Progenitor cell of endocrine pancreas (in vitro differentiated cells): ENCODE measurements around the gene CTNNA2. TPM values are rescaled to one million over a fixed set of nuclear protein-coding genes. Genes with fewer than 3 reads are reported as not detected.

Source experiments
- DNase-seq: peaks from one replicate; pipeline ENCODE4 v3.0.0; 2021; ENCODE audit warnings: low spot score; ENCODE audit not compliant: unreplicated experiment
- H3K27ac Mint-ChIP-seq: 2 replicates; pipeline ENCODE4 v1.8.0; 2021; ENCODE audit warnings: mild to moderate bottlenecking, moderate library complexity, mixed read lengths
- H3K27me3 Mint-ChIP-seq: 2 replicates; pipeline ENCODE4 v1.8.0; 2021; ENCODE audit warnings: mixed read lengths
- H3K36me3 Mint-ChIP-seq: 2 replicates; pipeline ENCODE4 v1.8.0; 2022; ENCODE audit warnings: mixed read lengths; ENCODE audit not compliant: insufficient read depth
- H3K4me1 Mint-ChIP-seq: 2 replicates; pipeline ENCODE4 v1.8.0; 2021; ENCODE audit warnings: low read depth, mixed read lengths
- H3K4me3 Mint-ChIP-seq: 2 replicates; pipeline ENCODE4 v1.8.0; 2021; ENCODE audit warnings: low read depth, mild to moderate bottlenecking, moderate library complexity, mixed read lengths
- H3K9me3 Mint-ChIP-seq: 2 replicates; pipeline ENCODE4 v1.8.0; 2021; ENCODE audit warnings: low read depth, mixed read lengths
- total RNA-seq: library from RNA; stranded (reverse); gene quantifications from 2 replicates; pipeline ENCODE4 v1.2.1, GENCODE V29; 2021
- TF ChIP-seq, protein P1 (sequence below): fragments of 200-600 bp; sonication (generic); IDR thresholded peaks from one replicate; pipeline ENCODE4 v1.5.0; 2021; ENCODE audit warnings: antibody characterized with exemption, mild to moderate bottlenecking; ENCODE audit not compliant: unreplicated experiment

Gene CTNNA2
- total RNA-seq, 1 donor from 2014 or later, result 10.2 TPM

DNA sequence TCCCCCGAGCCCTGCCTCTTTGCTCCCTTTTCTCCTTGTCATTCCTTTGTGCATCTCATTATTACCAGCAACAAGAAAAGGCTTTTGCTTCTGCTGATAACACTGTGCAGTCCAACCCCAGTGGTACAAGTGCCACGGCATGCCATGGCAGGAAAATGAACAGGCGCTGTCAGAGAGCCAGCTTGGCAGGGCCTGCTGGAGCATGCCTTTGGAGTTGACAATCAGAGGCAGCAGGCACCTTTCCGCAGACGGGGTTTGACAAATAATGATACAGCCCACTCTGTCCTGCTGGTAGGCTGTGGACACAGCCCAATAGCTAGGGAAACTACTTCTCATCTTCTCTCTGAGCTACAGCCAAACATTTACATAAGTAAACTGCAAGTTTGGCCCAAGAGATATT lies 1035.6 kb downstream of the CTNNA2 start:
- TF ChIP-seq, protein P1, sequence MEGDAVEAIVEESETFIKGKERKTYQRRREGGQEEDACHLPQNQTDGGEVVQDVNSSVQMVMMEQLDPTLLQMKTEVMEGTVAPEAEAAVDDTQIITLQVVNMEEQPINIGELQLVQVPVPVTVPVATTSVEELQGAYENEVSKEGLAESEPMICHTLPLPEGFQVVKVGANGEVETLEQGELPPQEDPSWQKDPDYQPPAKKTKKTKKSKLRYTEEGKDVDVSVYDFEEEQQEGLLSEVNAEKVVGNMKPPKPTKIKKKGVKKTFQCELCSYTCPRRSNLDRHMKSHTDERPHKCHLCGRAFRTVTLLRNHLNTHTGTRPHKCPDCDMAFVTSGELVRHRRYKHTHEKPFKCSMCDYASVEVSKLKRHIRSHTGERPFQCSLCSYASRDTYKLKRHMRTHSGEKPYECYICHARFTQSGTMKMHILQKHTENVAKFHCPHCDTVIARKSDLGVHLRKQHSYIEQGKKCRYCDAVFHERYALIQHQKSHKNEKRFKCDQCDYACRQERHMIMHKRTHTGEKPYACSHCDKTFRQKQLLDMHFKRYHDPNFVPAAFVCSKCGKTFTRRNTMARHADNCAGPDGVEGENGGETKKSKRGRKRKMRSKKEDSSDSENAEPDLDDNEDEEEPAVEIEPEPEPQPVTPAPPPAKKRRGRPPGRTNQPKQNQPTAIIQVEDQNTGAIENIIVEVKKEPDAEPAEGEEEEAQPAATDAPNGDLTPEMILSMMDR, result no peak
- H3K4me1 Mint-ChIP-seq, result no peaks in the 10 kb centered on the region
- H3K36me3 Mint-ChIP-seq, result no peaks in the 10 kb centered on the region
- H3K27me3 Mint-ChIP-seq, result no peaks in the 10 kb centered on the region
- no peaks in the 10 kb centered on the region for H3K9me3 Mint-ChIP-seq
- H3K4me3 Mint-ChIP-seq, result no peak overlapping the region
- DNase-seq, result no peak
- H3K27ac Mint-ChIP-seq, result no peak overlapping the region

DNA sequence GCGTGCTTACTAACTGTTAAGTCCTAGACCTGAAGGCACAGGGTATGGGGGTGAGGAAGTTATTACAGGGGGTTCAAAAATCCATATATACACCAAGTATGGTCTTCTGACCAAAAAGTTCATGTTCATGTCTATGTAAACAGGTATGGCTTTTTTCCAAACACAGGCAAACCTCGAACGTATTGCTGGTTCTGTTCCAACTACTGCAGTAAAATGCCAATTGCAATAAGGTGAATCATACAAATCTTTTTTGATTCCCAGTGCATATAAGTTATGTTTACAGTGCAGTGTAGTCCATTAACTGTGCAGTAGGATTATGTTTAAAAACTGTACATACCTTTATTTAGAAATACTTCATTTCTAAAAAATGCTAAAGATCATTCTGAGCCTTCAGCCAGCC lies 1037.0 kb downstream of the CTNNA2 start:
- TF ChIP-seq, protein P1, result no peak
- H3K36me3 Mint-ChIP-seq, result no peaks in the 10 kb centered on the region
- H3K4me3 Mint-ChIP-seq, result no peak overlapping the region
- DNase-seq, result no peak
- no peaks in the 10 kb centered on the region for H3K9me3 Mint-ChIP-seq
- H3K4me1 Mint-ChIP-seq, result no peaks in the 10 kb centered on the region
- no peak overlapping the region for H3K27ac Mint-ChIP-seq
- no peaks in the 10 kb centered on the region for H3K27me3 Mint-ChIP-seq

DNA sequence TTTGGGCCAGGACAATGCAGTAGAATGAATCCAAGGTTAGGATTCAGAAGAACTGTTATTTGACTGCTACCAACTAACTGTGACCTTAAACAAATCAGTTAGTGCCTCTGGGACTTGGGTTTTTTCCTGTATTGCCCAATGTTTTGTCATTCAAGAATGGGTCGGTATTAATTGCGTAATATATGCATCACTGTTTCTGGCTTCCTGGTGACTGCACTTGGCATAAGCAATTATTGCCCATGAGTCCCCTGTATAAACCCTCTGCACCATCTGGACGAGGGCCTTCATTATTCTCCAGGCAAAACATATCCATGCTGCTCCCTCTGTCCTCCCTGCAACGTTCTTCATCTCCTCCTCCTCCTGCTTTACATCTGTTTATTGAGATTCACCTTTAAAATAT lies 1047.5 kb downstream of the CTNNA2 start:
- Mint-ChIP-seq H3K4me3 (no peak overlapping the region), H3K9me3 (no peaks in the 10 kb centered on the region), H3K36me3 (no peaks in the 10 kb centered on the region), H3K4me1 (peaks cover 2% of the 10 kb centered on the region), H3K27me3 (no peaks in the 10 kb centered on the region), H3K27ac (no peak overlapping the region)
- DNase-seq, result no peak
- TF ChIP-seq, protein P1, result no peak

DNA sequence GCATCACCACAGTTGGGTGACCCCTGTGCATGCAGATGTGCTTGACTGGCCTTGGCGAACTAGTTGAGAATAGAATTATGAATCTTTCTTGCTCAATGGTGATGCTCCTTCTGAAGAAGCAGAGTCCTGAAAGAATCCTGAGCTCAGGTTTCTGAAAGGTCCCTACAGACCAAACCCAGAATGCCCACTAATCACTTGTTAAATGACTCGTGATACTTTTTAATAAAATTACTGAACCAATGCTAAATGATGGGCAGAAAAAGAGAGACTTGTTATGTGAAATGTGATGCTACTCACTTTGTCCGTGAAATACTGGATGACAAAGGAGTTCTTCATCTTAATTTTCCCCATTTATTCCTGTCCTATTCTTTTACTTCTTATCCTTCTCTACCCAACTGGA lies 1055.2 kb downstream of the CTNNA2 start:
- Mint-ChIP-seq H3K27me3 (no peaks in the 10 kb centered on the region), H3K27ac (no peak overlapping the region), H3K4me3 (no peak overlapping the region), H3K9me3 (no peaks in the 10 kb centered on the region), H3K4me1 (peaks cover 2% of the 10 kb centered on the region), H3K36me3 (no peaks in the 10 kb centered on the region)
- DNase-seq, result no peak
- TF ChIP-seq, protein P1, result no peak

DNA sequence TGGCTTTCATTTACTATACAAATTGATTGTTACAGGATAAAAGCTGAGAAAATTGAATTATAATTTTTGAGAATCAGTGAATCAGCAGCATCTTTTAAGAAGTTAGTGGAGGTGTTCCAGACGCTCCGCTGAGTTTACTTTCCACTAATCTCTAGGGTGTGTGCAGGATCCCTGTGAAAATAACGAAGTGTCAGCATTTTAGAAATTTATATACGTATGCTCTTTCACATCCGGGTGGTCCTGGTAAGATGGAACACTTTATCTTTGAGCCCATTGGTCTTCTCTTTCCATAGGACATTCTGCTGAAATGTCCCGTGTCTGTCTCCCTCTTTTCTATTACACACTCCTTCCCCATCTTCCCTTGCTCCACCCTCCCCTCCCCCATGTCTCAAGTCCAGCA lies 1060.3 kb downstream of the CTNNA2 start:
- Mint-ChIP-seq H3K27ac (no peak overlapping the region), H3K4me1 (no peaks in the 10 kb centered on the region), H3K4me3 (no peak overlapping the region), H3K36me3 (no peaks in the 10 kb centered on the region), H3K9me3 (no peaks in the 10 kb centered on the region), H3K27me3 (no peaks in the 10 kb centered on the region)
- TF ChIP-seq, protein P1, result no peak
- DNase-seq, result no peak
